Tibial artery (tissue), 4 donors: ENCODE measurements around the gene ATG14.

Experiments used
- DNase-seq, 2 donors: peaks; one replicate each; pipeline ENCODE4 v3.0.0-alpha.2; 2019
- H3K27ac ChIP-seq, 2 donors: fragments of 200-600 bp; sonication (generic) in 1 of 2; 1 replicate in 1 of 2; 2 replicates in 1 of 2; pipeline ENCODE4 v1.5.1; 2018 to 2019; ENCODE audit warnings: mild to moderate bottlenecking in 1 of 2
- H3K27me3 ChIP-seq, 2 donors: fragments of 200-600 bp; sonication (generic) in 1 of 2; one replicate each; pipeline versions ENCODE4 v1.5.1 to v1.6.0; 2016 to 2019
- H3K36me3 ChIP-seq, 3 donors: fragments of 200-600 bp; sonication (generic) in 2 of 3; one replicate each; pipeline ENCODE4 v1.5.1; 2016 to 2019; ENCODE audit warnings: mild to moderate bottlenecking in 2 of 3
- H3K4me1 ChIP-seq, 4 donors: fragments of 200-600 bp; sonication (generic) in 2 of 4; 1 replicate in 3 of 4; 2 replicates in 1 of 4; pipeline ENCODE4 v1.5.1; 2016 to 2019
- H3K4me3 ChIP-seq, 2 donors: fragments of 200-600 bp; sonication (generic) in 1 of 2; 1 replicate in 1 of 2; 2 replicates in 1 of 2; pipeline ENCODE4 v1.5.1; 2018 to 2019; ENCODE audit warnings: mild to moderate bottlenecking in 2 of 2
- H3K9me3 ChIP-seq, 3 donors: fragments of 200-600 bp; sonication (generic) in 1 of 3; one replicate each; pipeline ENCODE4 v1.5.1; 2016 to 2019
- CTCF ChIP-seq, 2 experiments: fragments of 200-600 bp in 1 of 2; fragments of 450-650 bp in 1 of 2; IDR thresholded peaks; one replicate each; pipeline ENCODE4 v1.5.1; 2017 to 2019; ENCODE audit warnings: antibody characterized with exemption in 2 of 2, mild to moderate bottlenecking in 1 of 2, moderate library complexity in 1 of 2
- intact Hi-C: fragments of 100-400 bp; cut with DNase I; formaldehyde crosslinking; loops from one replicate; pipeline ENCODE4 v1.15.0; 2023; ENCODE audit warnings: low total_unique reads

Gene ATG14

GRCh38 chr14:55451950-55452349 is 40.3 kb upstream of the ATG14 start:
- Histone ChIP-seq H3K4me1 (peaks cover 0 to 11% (median 6%) of the 10 kb centered on the region in 4 donors), H3K9me3 (no peaks in the 10 kb centered on the region), H3K27me3 (no peaks in the 10 kb centered on the region), H3K4me3 (no peak overlapping the region), H3K36me3 (no peaks in the 10 kb centered on the region), H3K27ac (no peak overlapping the region)
- TF ChIP-seq CTCF (IDR thresholded peaks at IDR 0.05): no peak
- DNase-seq: no peak
- intact Hi-C loops: no loop called here

- no peak overlapping the region for H3K27ac ChIP-seq
- H3K9me3 ChIP-seq: no peaks in the 10 kb centered on the region
- no peaks in the 10 kb centered on the region for H3K27me3 ChIP-seq
- no peak for DNase-seq
- intact Hi-C loops: no loop called here
- peaks cover 0 to 11% (median 6%) of the 10 kb centered on the region in 4 donors for H3K4me1 ChIP-seq
- H3K4me3 ChIP-seq: no peak overlapping the region
- no peaks in the 10 kb centered on the region for H3K36me3 ChIP-seq
- TF ChIP-seq CTCF (IDR thresholded peaks at IDR 0.05): no peak
These were observed 39.8 kb upstream of the ATG14 start for GRCh38 chr14:55451398-55451797.

- intact Hi-C loops: no loop called here
- DNase-seq: no peak
- Histone ChIP-seq H3K4me1 (peaks cover 0 to 11% (median 6%) of the 10 kb centered on the region in 4 donors), H3K27ac (no peak overlapping the region), H3K9me3 (no peaks in the 10 kb centered on the region), H3K27me3 (no peaks in the 10 kb centered on the region), H3K36me3 (no peaks in the 10 kb centered on the region), H3K4me3 (no peak overlapping the region)
- TF ChIP-seq CTCF (IDR thresholded peaks at IDR 0.05): no peak
These were observed 39.4 kb upstream of the ATG14 start for GRCh38 chr14:55450987-55451386.

- intact Hi-C loops: no loop called here
- Histone ChIP-seq H3K27ac (no peak overlapping the region), H3K9me3 (no peaks in the 10 kb centered on the region), H3K4me1 (peaks cover 0 to 11% (median 6%) of the 10 kb centered on the region in 4 donors), H3K27me3 (no peaks in the 10 kb centered on the region), H3K36me3 (no peaks in the 10 kb centered on the region), H3K4me3 (no peak overlapping the region)
- no peak for DNase-seq
- TF ChIP-seq CTCF (IDR thresholded peaks at IDR 0.05): no peak
These were observed 38.9 kb upstream of the ATG14 start for GRCh38 chr14:55450539-55450938.

- Histone ChIP-seq H3K27ac (no peak overlapping the region), H3K4me1 (peaks cover 0 to 11% (median 6%) of the 10 kb centered on the region in 4 donors), H3K36me3 (no peaks in the 10 kb centered on the region), H3K4me3 (no peak overlapping the region), H3K27me3 (no peaks in the 10 kb centered on the region), H3K9me3 (no peaks in the 10 kb centered on the region)
- intact Hi-C loops: no loop called here
- DNase-seq: no peak
- TF ChIP-seq CTCF (IDR thresholded peaks at IDR 0.05): no peak
These were observed 38.5 kb upstream of the ATG14 start for GRCh38 chr14:55450124-55450523.

- no peak for DNase-seq
- Histone ChIP-seq H3K4me1 (peaks cover 0 to 11% (median 3%) of the 10 kb centered on the region in 4 donors), H3K9me3 (no peaks in the 10 kb centered on the region), H3K27me3 (no peaks in the 10 kb centered on the region), H3K4me3 (no peak overlapping the region), H3K36me3 (no peaks in the 10 kb centered on the region), H3K27ac (no peak overlapping the region)
- no peak for TF ChIP-seq CTCF (IDR thresholded peaks at IDR 0.05)
- intact Hi-C loops: no loop called here
These were observed 37.5 kb upstream of the ATG14 start for GRCh38 chr14:55449116-55449515.
